CD4-positive, alpha-beta T cell (primary cell): ENCODE results near the gene CLEC4M. TPM values are rescaled to one million over a fixed set of nuclear protein-coding genes. Genes with fewer than 3 reads are reported as not detected.
"Not testable (repeated sequence)": the region's sequence is repeated elsewhere in the genome, so short reads cannot be mapped to it uniquely, and the experiment has no call there.

Source experiments
- ATAC-seq: fragments of 200-7000 bp; cut with Tn5 transposase; one replicate; pipeline ENCODE4 v1.10.0; 2022; ENCODE audit warnings: mild to moderate bottlenecking; ENCODE audit not compliant: poor library complexity
- CTCF ChIA-PET: fragments of 350-600 bp; sonication (Branson Sonifier 250); formaldehyde crosslinking; loops from one replicate; lab custom pipeline; 2021; ENCODE audit warnings: antibody characterized with exemption, inconsistent platforms; lab: Charles Lee
- POLR2A ChIA-PET: fragments of 350-600 bp; sonication (Branson Sonifier 250); formaldehyde crosslinking; loops from one replicate; lab custom pipeline; 2021; ENCODE audit warnings: antibody characterized with exemption, inconsistent platforms; lab: Charles Lee
- DNase-seq, 14 experiments: peaks; one replicate each; pipeline ENCODE4 v3.0.0-alpha.2; 2013 to 2020; ENCODE audit warnings: mixed read lengths in 2 of 14
- H3K27ac ChIP-seq, 2 donors: one replicate each; pipeline versions ENCODE4 v1.5.1 to v1.7.0; 2013; ENCODE audit warnings: low read length in 2 of 2, low read depth in 1 of 2, mild to moderate bottlenecking in 1 of 2
- H3K27me3 ChIP-seq, 2 experiments: 1 replicate in 1 of 2; 2 replicates in 1 of 2; pipeline versions ENCODE4 v1.6.1 to v1.7.0; 2013; ENCODE audit warnings: low read length in 2 of 2, control low read depth in 1 of 2, mild to moderate bottlenecking in 1 of 2, moderate library complexity in 1 of 2; ENCODE audit not compliant: insufficient read depth in 2 of 2, control insufficient read depth in 1 of 2
- H3K36me3 ChIP-seq: one replicate; pipeline ENCODE4 v1.6.1; 2013; ENCODE audit warnings: low read length, control low read depth; ENCODE audit not compliant: insufficient read depth
- H3K4me1 ChIP-seq: one replicate; pipeline ENCODE4 v1.6.1; 2013; ENCODE audit warnings: low read length, control low read depth; ENCODE audit not compliant: insufficient read depth
- H3K4me3 ChIP-seq: one replicate; pipeline ENCODE4 v1.5.1; 2013; ENCODE audit warnings: mild to moderate bottlenecking, low read length, moderate library complexity
- H3K9me3 ChIP-seq, 2 experiments: 1 replicate in 1 of 2; 2 replicates in 1 of 2; pipeline versions ENCODE4 v1.6.1 to v1.7.0; 2013; ENCODE audit warnings: low read length in 2 of 2, mild to moderate bottlenecking in 2 of 2, control low read depth in 1 of 2, moderate library complexity in 1 of 2; ENCODE audit not compliant: control insufficient read depth in 1 of 2, insufficient read depth in 1 of 2
- H3K27ac Mint-ChIP-seq: one replicate; pipeline ENCODE4 v1.8.0; 2020; ENCODE audit warnings: mixed read lengths
- H3K27me3 Mint-ChIP-seq: one replicate; pipeline ENCODE4 v1.8.0; 2021; ENCODE audit warnings: mixed read lengths
- H3K36me3 Mint-ChIP-seq: one replicate; pipeline ENCODE4 v1.8.0; 2021; ENCODE audit warnings: low read depth, mixed read lengths
- H3K4me1 Mint-ChIP-seq: one replicate; pipeline ENCODE4 v1.8.0; 2021; ENCODE audit warnings: low read depth, mixed read lengths
- H3K4me3 Mint-ChIP-seq: one replicate; pipeline ENCODE4 v1.8.0; 2020; ENCODE audit warnings: mild to moderate bottlenecking, mixed read lengths
- H3K9me3 Mint-ChIP-seq: one replicate; pipeline ENCODE4 v1.8.0; 2020; ENCODE audit warnings: mixed read lengths
- intact Hi-C, 2 experiments: fragments of 100-400 bp; cut with DNase I in 1 of 2; cut with micrococcal nuclease in 1 of 2; formaldehyde crosslinking; loops; one replicate each; pipeline versions ENCODE4 v1.15.1 to v1.9.0; 2023 to 2025; cut with DNase I, micrococcal nuclease
- total RNA-seq, 174 experiments: library from RNA in 2 of 174; stranded (reverse) in 2 of 174; gene quantifications; one replicate each; pipeline ENCODE4 v1.2.3 and lab custom pipeline; 2021 to 2026
- TF ChIP-seq, protein P1 (sequence below): fragments of 200-600 bp; IDR thresholded peaks from one replicate; pipeline ENCODE4 v1.8.0; 2022; ENCODE audit warnings: antibody characterized with exemption, mild to moderate bottlenecking

CLEC4M gene
- total RNA-seq, 2 experiments from 2014 or later, result not detected

DNA sequence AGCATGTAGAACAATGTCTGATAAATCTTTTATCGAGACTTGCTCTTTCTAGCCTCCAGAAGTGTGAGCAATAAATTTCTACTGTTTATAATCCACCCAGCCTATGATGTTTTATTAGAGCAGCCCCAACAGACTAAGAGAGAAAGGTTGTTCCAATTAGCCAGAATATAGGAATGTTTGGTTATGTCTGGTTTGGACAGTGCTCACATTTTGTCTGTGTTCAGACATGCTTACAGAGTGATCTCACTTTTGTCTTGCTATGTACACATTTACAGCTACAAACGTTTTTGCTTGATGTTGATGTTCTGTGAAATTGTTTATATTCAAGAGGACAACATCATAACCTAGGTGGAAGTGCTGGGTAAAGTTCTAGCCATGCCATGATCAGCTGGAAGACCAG, 48.9 kb downstream of the CLEC4M start:
- peaks cover 15 to 27% of the 10 kb centered on the region in 2 experiments for H3K9me3 ChIP-seq
- POLR2A ChIA-PET, result no interaction called here
- H3K27ac Mint-ChIP-seq, result no peak overlapping the region
- peaks cover 17% of the 10 kb centered on the region for H3K4me1 Mint-ChIP-seq
- peaks cover 14% of the 10 kb centered on the region for H3K36me3 Mint-ChIP-seq
- peaks cover 30% of the 10 kb centered on the region for H3K4me1 ChIP-seq
- intact Hi-C loops, result no loop called here
- CTCF ChIA-PET, result no interaction called here
- H3K27me3 ChIP-seq, result peaks cover 0 to 3% of the 10 kb centered on the region in 2 experiments
- peaks cover 9% of the 10 kb centered on the region for H3K27me3 Mint-ChIP-seq
- H3K4me3 ChIP-seq, result no peak overlapping the region
- peaks cover 12% of the 10 kb centered on the region for H3K9me3 Mint-ChIP-seq
- no peak overlapping the region for H3K27ac ChIP-seq
- DNase-seq (no peak), ATAC-seq (no peak)
- H3K4me3 Mint-ChIP-seq, result no peak overlapping the region
- no peaks in the 10 kb centered on the region for H3K36me3 ChIP-seq
- TF ChIP-seq, protein P1, sequence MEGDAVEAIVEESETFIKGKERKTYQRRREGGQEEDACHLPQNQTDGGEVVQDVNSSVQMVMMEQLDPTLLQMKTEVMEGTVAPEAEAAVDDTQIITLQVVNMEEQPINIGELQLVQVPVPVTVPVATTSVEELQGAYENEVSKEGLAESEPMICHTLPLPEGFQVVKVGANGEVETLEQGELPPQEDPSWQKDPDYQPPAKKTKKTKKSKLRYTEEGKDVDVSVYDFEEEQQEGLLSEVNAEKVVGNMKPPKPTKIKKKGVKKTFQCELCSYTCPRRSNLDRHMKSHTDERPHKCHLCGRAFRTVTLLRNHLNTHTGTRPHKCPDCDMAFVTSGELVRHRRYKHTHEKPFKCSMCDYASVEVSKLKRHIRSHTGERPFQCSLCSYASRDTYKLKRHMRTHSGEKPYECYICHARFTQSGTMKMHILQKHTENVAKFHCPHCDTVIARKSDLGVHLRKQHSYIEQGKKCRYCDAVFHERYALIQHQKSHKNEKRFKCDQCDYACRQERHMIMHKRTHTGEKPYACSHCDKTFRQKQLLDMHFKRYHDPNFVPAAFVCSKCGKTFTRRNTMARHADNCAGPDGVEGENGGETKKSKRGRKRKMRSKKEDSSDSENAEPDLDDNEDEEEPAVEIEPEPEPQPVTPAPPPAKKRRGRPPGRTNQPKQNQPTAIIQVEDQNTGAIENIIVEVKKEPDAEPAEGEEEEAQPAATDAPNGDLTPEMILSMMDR, result no peak

- Histone ChIP-seq H3K27me3 (peaks cover 0 to 3% of the 10 kb centered on the region in 2 experiments), H3K36me3 (no peaks in the 10 kb centered on the region), H3K4me1 (peaks cover 16% of the 10 kb centered on the region), H3K9me3 (peaks cover 22 to 25% of the 10 kb centered on the region in 2 experiments), H3K27ac (no peak overlapping the region), H3K4me3 (no peak overlapping the region)
- H3K36me3 Mint-ChIP-seq, result peaks cover 14% of the 10 kb centered on the region
- ChIA-PET CTCF (no interaction called here), POLR2A (no interaction called here)
- ATAC-seq (peak; percentile 59), DNase-seq (peak in 5 of 14 experiments; percentile 18 to 46 (median 32))
- peaks cover 13% of the 10 kb centered on the region for H3K4me1 Mint-ChIP-seq
- H3K4me3 Mint-ChIP-seq, result peak overlapping the region; percentile 81
- peaks cover 11% of the 10 kb centered on the region for H3K27me3 Mint-ChIP-seq
- H3K9me3 Mint-ChIP-seq, result peaks cover 14% of the 10 kb centered on the region
- TF ChIP-seq, protein P1, result no peak
- H3K27ac Mint-ChIP-seq, result peak overlapping the region; percentile 55
- intact Hi-C loops, result no loop called here
Observed at GRCh38 chr19:7815325-7815724, 52.3 kb downstream of the CLEC4M start.

GRCh38 chr19:7816040-7816439, 53.0 kb downstream of the CLEC4M start:
- Mint-ChIP-seq H3K36me3 (peaks cover 10% of the 10 kb centered on the region), H3K27me3 (peaks cover 13% of the 10 kb centered on the region), H3K27ac (peak overlapping the region; percentile 55), H3K4me1 (peaks cover 17% of the 10 kb centered on the region)
- intact Hi-C loops, POLR2A ChIA-PET, ATAC-seq, H3K9me3 Mint-ChIP-seq, H3K27ac ChIP-seq, H3K4me3 Mint-ChIP-seq, DNase-seq, H3K27me3 ChIP-seq, H3K4me3 ChIP-seq, CTCF ChIA-PET, H3K36me3 ChIP-seq: not testable (repeated sequence)
- H3K9me3 ChIP-seq, result peaks cover 18 to 21% of the 10 kb centered on the region in 2 experiments
- peaks cover 16% of the 10 kb centered on the region for H3K4me1 ChIP-seq

- Mint-ChIP-seq H3K4me1 (peaks cover 17% of the 10 kb centered on the region), H3K4me3 (no peak overlapping the region), H3K27me3 (peaks cover 12% of the 10 kb centered on the region), H3K9me3 (peaks cover 3% of the 10 kb centered on the region), H3K27ac (no peak overlapping the region), H3K36me3 (peaks cover 4% of the 10 kb centered on the region)
- Histone ChIP-seq H3K36me3 (no peaks in the 10 kb centered on the region), H3K9me3 (peaks cover 6 to 7% of the 10 kb centered on the region in 2 experiments), H3K27me3 (no peaks in the 10 kb centered on the region), H3K4me3 (no peak overlapping the region), H3K27ac (no peak overlapping the region), H3K4me1 (peaks cover 16% of the 10 kb centered on the region)
- ChIA-PET POLR2A (no interaction called here), CTCF (no interaction called here)
- DNase-seq, result no peak
- ATAC-seq, result no peak
- intact Hi-C loops, result no loop called here
- TF ChIP-seq, protein P1, result no peak
Observed at GRCh38 chr19:7817801-7818200, 54.8 kb downstream of the CLEC4M start.
